ENCODE data around the gene MANBA.

The MANBA gene

DNA sequence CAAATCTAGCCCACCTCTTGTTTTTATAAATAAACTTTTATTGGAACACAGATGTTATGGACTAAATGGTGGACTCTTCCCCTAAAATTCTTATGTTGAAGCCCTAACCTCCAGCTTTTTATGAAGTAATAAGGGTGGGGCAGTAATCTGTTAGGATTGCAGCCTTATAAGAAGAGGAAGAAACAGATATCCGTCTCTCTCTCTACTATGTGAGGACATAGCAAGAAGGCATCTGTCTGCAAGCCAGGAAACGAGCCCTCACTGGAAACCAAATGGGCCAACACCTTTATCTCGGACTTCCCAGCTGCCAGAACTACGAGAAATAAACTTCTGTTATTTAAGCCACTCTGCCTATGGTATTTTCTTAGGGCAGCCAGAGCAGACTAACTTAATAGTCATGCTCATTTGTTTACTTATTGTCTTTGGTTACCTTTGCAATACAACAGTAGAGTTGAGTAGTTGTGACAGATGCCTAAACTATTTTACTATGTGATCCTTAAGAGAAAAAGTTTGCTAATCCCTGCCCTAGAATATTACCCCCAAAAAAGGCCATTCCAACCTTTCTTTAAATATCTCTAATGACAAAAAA lies 67.4 kb downstream of the MANBA start:
- Histone ChIP-seq H3K9me3 (ENCODE audit: control insufficient read depth, low read length) (no peaks in the 10 kb centered on the region), H4K91ac (ENCODE audit: low read length) (no peak overlapping the region), H2BK120ac (ENCODE audit: low read depth, low read length) (no peak overlapping the region), H3K79me1 (replicated peaks; ENCODE audit: low read length, poor library complexity, severe bottlenecking) (no peaks in the 10 kb centered on the region), H3K9ac (ENCODE audit: low read length) (no peak overlapping the region), H3K4me3 (ENCODE audit: insufficient read depth in 1 of 2, low read depth in 1 of 2, low read length in 2 of 2) (no peak overlapping the region), H3K4me1 (ENCODE audit: control insufficient read depth, insufficient read depth, low read depth, low read length) (no peaks in the 10 kb centered on the region), H3K4me2 (ENCODE audit: low read length, poor library complexity, severe bottlenecking) (no peak overlapping the region), H3K18ac (ENCODE audit: low read depth in 1 of 2, low read length in 2 of 2) (no peak overlapping the region), H2BK12ac (ENCODE audit: low read length in 2 of 2) (no peak overlapping the region), H3K14ac (ENCODE audit: low read length in 2 of 2) (no peak overlapping the region), H2BK5ac (ENCODE audit: low read depth, low read length, poor library complexity, severe bottlenecking) (no peak overlapping the region), H2BK15ac (ENCODE audit: low read depth, poor library complexity, severe bottlenecking) (no peak overlapping the region), H3K23ac (ENCODE audit: low read length in 2 of 2) (no peak overlapping the region), H3K4ac (ENCODE audit: low read depth in 1 of 2, low read length in 2 of 2) (no peak overlapping the region), H2AK5ac (ENCODE audit: low read length, severe bottlenecking) (no peak overlapping the region), H4K8ac (ENCODE audit: low read length) (no peak overlapping the region), H3K36me3 (ENCODE audit: control insufficient read depth in 1 of 2, insufficient read depth in 2 of 2, low read depth in 1 of 2, low read length in 2 of 2) (peaks cover 0 to 35% of the 10 kb centered on the region in 2 experiments), H3K27me3 (ENCODE audit: control insufficient read depth in 1 of 2, insufficient read depth in 1 of 2, low read length in 2 of 2) (no peaks in the 10 kb centered on the region), H3K27ac (ENCODE audit: low read length, poor library complexity, severe bottlenecking) (no peak overlapping the region), H2AFZ (ENCODE audit: low read depth, low read length) (no peak overlapping the region)
- peak; percentile 64 for DNase-seq
- 53% methylated on average over 3 of the region's 4 CpGs for WGBS

GRCh38 chr4:102692474-102692873 lies 68.3 kb downstream of the MANBA start:
- Histone ChIP-seq H4K91ac (ENCODE audit: low read length) (no peak overlapping the region), H3K27me3 (ENCODE audit: control insufficient read depth in 1 of 2, insufficient read depth in 1 of 2, low read length in 2 of 2) (no peaks in the 10 kb centered on the region), H2AFZ (ENCODE audit: low read depth, low read length) (no peak overlapping the region)

DNA sequence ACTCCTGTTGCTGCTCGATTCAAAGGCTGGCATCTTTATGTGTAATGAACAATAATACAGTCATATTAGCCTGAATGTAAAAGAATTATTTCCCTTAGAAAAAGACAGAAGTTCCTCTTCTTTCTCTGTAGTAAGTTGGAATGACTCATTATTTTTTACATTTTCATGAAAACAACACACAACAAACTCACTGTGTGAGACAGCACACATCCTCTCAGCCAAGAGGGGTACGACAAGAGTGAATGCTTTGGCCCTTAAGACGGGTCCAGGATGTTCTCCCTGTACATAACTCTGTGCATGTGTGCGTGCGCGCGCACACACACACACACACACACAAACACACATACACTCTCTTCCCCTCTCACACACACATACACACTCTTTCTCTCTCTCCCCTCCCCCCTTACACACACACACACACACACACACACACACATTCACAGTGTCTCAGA lies 72.8 kb downstream of the MANBA start:
- Histone ChIP-seq H2AK5ac (ENCODE audit: low read length, severe bottlenecking) (no peak overlapping the region), H3K9me3 (ENCODE audit: control insufficient read depth, low read length) (no peaks in the 10 kb centered on the region), H4K91ac (ENCODE audit: low read length) (no peak overlapping the region), H3K27me3 (ENCODE audit: control insufficient read depth in 1 of 2, insufficient read depth in 1 of 2, low read length in 2 of 2) (no peaks in the 10 kb centered on the region), H3K4ac (ENCODE audit: low read depth in 1 of 2, low read length in 2 of 2) (peak overlapping the region in 1 of 2 experiments; percentile 4), H3K9ac (ENCODE audit: low read length) (no peak overlapping the region), H3K27ac (ENCODE audit: low read length, poor library complexity, severe bottlenecking) (no peak overlapping the region), H3K4me1 (ENCODE audit: control insufficient read depth, insufficient read depth, low read depth, low read length) (peaks cover 3% of the 10 kb centered on the region), H2BK15ac (ENCODE audit: low read depth, poor library complexity, severe bottlenecking) (no peak overlapping the region), H2AFZ (ENCODE audit: low read depth, low read length) (no peak overlapping the region), H3K4me3 (ENCODE audit: insufficient read depth in 1 of 2, low read depth in 1 of 2, low read length in 2 of 2) (no peak overlapping the region), H3K79me1 (replicated peaks; ENCODE audit: low read length, poor library complexity, severe bottlenecking) (no peaks in the 10 kb centered on the region), H3K36me3 (ENCODE audit: control insufficient read depth in 1 of 2, insufficient read depth in 2 of 2, low read depth in 1 of 2, low read length in 2 of 2) (peaks cover 0 to 20% of the 10 kb centered on the region in 2 experiments), H2BK120ac (ENCODE audit: low read depth, low read length) (no peak overlapping the region), H2BK5ac (ENCODE audit: low read depth, low read length, poor library complexity, severe bottlenecking) (no peak overlapping the region), H4K8ac (ENCODE audit: low read length) (peak overlapping the region; percentile 59), H3K18ac (ENCODE audit: low read depth in 1 of 2, low read length in 2 of 2) (peak overlapping the region; percentile 28 to 34), H3K14ac (ENCODE audit: low read length in 2 of 2) (peak overlapping the region in 1 of 2 experiments; percentile 2), H3K23ac (ENCODE audit: low read length in 2 of 2) (no peak overlapping the region), H2BK12ac (ENCODE audit: low read length in 2 of 2) (peak overlapping the region; percentile 21 to 49), H3K4me2 (ENCODE audit: low read length, poor library complexity, severe bottlenecking) (no peak overlapping the region)
- WGBS, result 75% methylated on average over 6 of the region's 7 CpGs
- DNase-seq, result peak; percentile 31

More at GRCh38 chr4:102692474-102692873, 68.3 kb downstream of the MANBA start:
- Histone ChIP-seq H2BK5ac (ENCODE audit: low read depth, low read length, poor library complexity, severe bottlenecking) (no peak overlapping the region), H3K4me1 (ENCODE audit: control insufficient read depth, insufficient read depth, low read depth, low read length) (peaks cover 3% of the 10 kb centered on the region), H2BK120ac (ENCODE audit: low read depth, low read length) (no peak overlapping the region), H4K8ac (ENCODE audit: low read length) (no peak overlapping the region), H3K18ac (ENCODE audit: low read depth in 1 of 2, low read length in 2 of 2) (peak overlapping the region in 1 of 2 experiments; percentile 11), H2BK15ac (ENCODE audit: low read depth, poor library complexity, severe bottlenecking) (no peak overlapping the region), H3K4ac (ENCODE audit: low read depth in 1 of 2, low read length in 2 of 2) (no peak overlapping the region), H3K9ac (ENCODE audit: low read length) (no peak overlapping the region), H3K4me3 (ENCODE audit: insufficient read depth in 1 of 2, low read depth in 1 of 2, low read length in 2 of 2) (no peak overlapping the region), H2BK12ac (ENCODE audit: low read length in 2 of 2) (no peak overlapping the region), H3K36me3 (ENCODE audit: control insufficient read depth in 1 of 2, insufficient read depth in 2 of 2, low read depth in 1 of 2, low read length in 2 of 2) (peaks cover 0 to 39% of the 10 kb centered on the region in 2 experiments), H3K4me2 (ENCODE audit: low read length, poor library complexity, severe bottlenecking) (no peak overlapping the region), H3K14ac (ENCODE audit: low read length in 2 of 2) (no peak overlapping the region), H3K23ac (ENCODE audit: low read length in 2 of 2) (no peak overlapping the region), H2AK5ac (ENCODE audit: low read length, severe bottlenecking) (no peak overlapping the region), H3K27ac (ENCODE audit: low read length, poor library complexity, severe bottlenecking) (no peak overlapping the region), H3K79me1 (replicated peaks; ENCODE audit: low read length, poor library complexity, severe bottlenecking) (no peaks in the 10 kb centered on the region), H3K9me3 (ENCODE audit: control insufficient read depth, low read length) (no peaks in the 10 kb centered on the region)
- WGBS, result 44% methylated on average over 3 of the region's 3 CpGs
- DNase-seq, result peak; percentile 56

DNA sequence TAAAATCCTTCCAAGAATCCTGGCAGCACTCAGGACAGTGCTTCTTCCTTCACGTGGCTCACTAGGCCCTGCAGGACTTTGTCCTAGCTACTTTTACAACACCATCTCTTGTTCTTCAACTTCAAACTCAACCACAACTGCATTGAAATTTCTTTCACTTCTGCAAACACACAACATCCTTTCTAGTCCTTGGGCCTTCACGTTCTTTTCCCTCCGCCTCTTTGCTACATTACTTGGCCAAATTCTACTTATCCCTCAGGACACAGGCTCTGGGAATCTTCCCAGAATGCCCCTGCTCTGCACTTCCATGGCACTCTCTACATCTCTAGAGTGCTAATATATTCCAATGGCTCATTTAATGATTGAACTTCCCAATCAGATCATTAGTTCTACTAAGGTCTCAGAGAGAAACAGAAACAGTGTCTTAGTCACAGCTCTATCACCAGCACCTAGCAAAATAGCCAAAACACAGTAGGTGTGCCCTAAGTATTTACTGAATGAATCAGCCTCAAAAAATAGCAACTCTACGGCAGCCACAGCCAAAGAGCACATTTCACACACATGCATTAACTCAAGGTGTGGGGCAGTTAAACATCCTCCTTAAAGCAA lies 73.3 kb downstream of the MANBA start:
- WGBS, result 69% methylated on average over 4 of the region's 4 CpGs
- no peak overlapping the region for H4K8ac ChIP-seq (ENCODE audit: low read length)

More for the DNA sequence above, 73.3 kb downstream of the MANBA start:
- Histone ChIP-seq H3K9me3 (ENCODE audit: control insufficient read depth, low read length) (no peaks in the 10 kb centered on the region), H3K27ac (ENCODE audit: low read length, poor library complexity, severe bottlenecking) (no peak overlapping the region), H2BK5ac (ENCODE audit: low read depth, low read length, poor library complexity, severe bottlenecking) (no peak overlapping the region), H3K4me3 (ENCODE audit: insufficient read depth in 1 of 2, low read depth in 1 of 2, low read length in 2 of 2) (no peak overlapping the region), H3K4me1 (ENCODE audit: control insufficient read depth, insufficient read depth, low read depth, low read length) (peaks cover 3% of the 10 kb centered on the region), H2BK12ac (ENCODE audit: low read length in 2 of 2) (no peak overlapping the region), H3K14ac (ENCODE audit: low read length in 2 of 2) (no peak overlapping the region), H3K4ac (ENCODE audit: low read depth in 1 of 2, low read length in 2 of 2) (no peak overlapping the region), H2BK15ac (ENCODE audit: low read depth, poor library complexity, severe bottlenecking) (no peak overlapping the region), H3K18ac (ENCODE audit: low read depth in 1 of 2, low read length in 2 of 2) (peak overlapping the region in 1 of 2 experiments; percentile 28), H3K23ac (ENCODE audit: low read length in 2 of 2) (no peak overlapping the region), H3K4me2 (ENCODE audit: low read length, poor library complexity, severe bottlenecking) (no peak overlapping the region), H2AFZ (ENCODE audit: low read depth, low read length) (no peak overlapping the region), H2AK5ac (ENCODE audit: low read length, severe bottlenecking) (no peak overlapping the region), H3K79me1 (replicated peaks; ENCODE audit: low read length, poor library complexity, severe bottlenecking) (no peaks in the 10 kb centered on the region), H3K27me3 (ENCODE audit: control insufficient read depth in 1 of 2, insufficient read depth in 1 of 2, low read length in 2 of 2) (no peaks in the 10 kb centered on the region), H3K36me3 (ENCODE audit: control insufficient read depth in 1 of 2, insufficient read depth in 2 of 2, low read depth in 1 of 2, low read length in 2 of 2) (peaks cover 0 to 26% of the 10 kb centered on the region in 2 experiments), H4K91ac (ENCODE audit: low read length) (no peak overlapping the region), H2BK120ac (ENCODE audit: low read depth, low read length) (no peak overlapping the region), H3K9ac (ENCODE audit: low read length) (no peak overlapping the region)
- peak; percentile 43 for DNase-seq
